OCI-LY1 (cell line): Measurements from ENCODE around the gene AQP12B.

Source experiments
- CTCF ChIP-seq: fragments of 200-600 bp; sonication (generic), shearing (Covaris generic); IDR thresholded peaks from 2 replicates; pipeline ENCODE4 v1.5.1; 2017; ENCODE audit warnings: mild to moderate bottlenecking, antibody characterized with exemption, low read length, moderate library complexity, mixed read lengths
- EZH2 ChIP-seq: fragments of 200-600 bp; sonication (generic), shearing (Covaris generic); IDR thresholded peaks from 2 replicates; pipeline ENCODE4 v1.8.0; 2017; ENCODE audit warnings: borderline replicate concordance, mixed run types, mild to moderate bottlenecking, antibody characterized with exemption, low read length, moderate library complexity, mixed read lengths

GRCh38 chr2:240717681-240718581 lies 35.2 kb upstream of the AQP12B start:
- no peak for TF ChIP-seq EZH2
- no peak for TF ChIP-seq CTCF
